Neuronal stem cell (in vitro differentiated cells): ENCODE data around the gene TBKBP1.

ENCODE experiments used
- DNase-seq: peaks from one replicate; pipeline ENCODE4 v3.0.0-alpha.2; 2013; ENCODE audit warnings: low spot score
- H2AFZ ChIP-seq: one replicate; pipeline ENCODE4 v1.6.1; 2013; ENCODE audit warnings: mild to moderate bottlenecking, low read length, inconsistent platforms
- H2AK5ac ChIP-seq: 2 replicates; pipeline ENCODE4 v1.6.1; 2013; ENCODE audit warnings: low read depth, mild to moderate bottlenecking, inconsistent platforms, low read length, moderate library complexity, mixed read lengths
- H2BK120ac ChIP-seq: 2 replicates; pipeline ENCODE4 v1.6.1; 2013; ENCODE audit warnings: low read depth, mild to moderate bottlenecking, inconsistent platforms, low read length, moderate library complexity, mixed read lengths
- H2BK12ac ChIP-seq: one replicate; pipeline ENCODE4 v1.6.1; 2013; ENCODE audit warnings: low read length, inconsistent platforms
- H2BK15ac ChIP-seq: 2 replicates; pipeline ENCODE4 v1.6.1; 2013; ENCODE audit warnings: mild to moderate bottlenecking, low read length, inconsistent platforms, mixed read lengths
- H2BK5ac ChIP-seq: one replicate; pipeline ENCODE4 v1.6.1; 2013; ENCODE audit warnings: inconsistent platforms, mild to moderate bottlenecking, low read length, moderate library complexity
- H3K14ac ChIP-seq: one replicate; pipeline ENCODE4 v1.6.1; 2013; ENCODE audit warnings: low read length, inconsistent platforms
- H3K18ac ChIP-seq: 2 replicates; pipeline ENCODE4 v1.6.1; 2013; ENCODE audit warnings: low read length, inconsistent platforms
- H3K23ac ChIP-seq: 2 replicates; pipeline ENCODE4 v1.6.1; 2013; ENCODE audit warnings: low read depth, mild to moderate bottlenecking, mixed read lengths, low read length, inconsistent platforms; ENCODE audit not compliant: poor library complexity
- H3K27ac ChIP-seq: replicated peaks from 3 replicates; pipeline ENCODE4 v1.5.1; 2013; ENCODE audit warnings: low read length, inconsistent platforms
- H3K27me3 ChIP-seq, 3 experiments: 2 replicates each; pipeline ENCODE4 v1.6.1; 2013; ENCODE audit warnings: low read length in 3 of 3, mild to moderate bottlenecking in 2 of 3, inconsistent platforms in 1 of 3, low read depth in 1 of 3, mixed read lengths in 1 of 3, moderate library complexity in 1 of 3; ENCODE audit not compliant: control insufficient read depth in 3 of 3, insufficient read depth in 3 of 3
- H3K36me3 ChIP-seq, 2 donors: replicated peaks in 1 of 2; 2 replicates each; pipeline ENCODE4 v1.6.1; 2013; ENCODE audit warnings: low read length in 2 of 2; ENCODE audit not compliant: control insufficient read depth in 2 of 2, insufficient read depth in 2 of 2
- H3K4ac ChIP-seq: 2 replicates; pipeline ENCODE4 v1.6.1; 2013; ENCODE audit warnings: inconsistent platforms, mild to moderate bottlenecking, low read length, moderate library complexity
- H3K4me1 ChIP-seq, 2 donors: 1 replicate in 1 of 2; 2 replicates in 1 of 2; pipeline ENCODE4 v1.6.1; 2013; ENCODE audit warnings: low read length in 2 of 2, low read depth in 1 of 2; ENCODE audit not compliant: control insufficient read depth in 2 of 2, insufficient read depth in 1 of 2
- H3K4me2 ChIP-seq: one replicate; pipeline ENCODE4 v1.6.1; 2013; ENCODE audit warnings: mild to moderate bottlenecking, low read length, inconsistent platforms; ENCODE audit not compliant: insufficient read depth, poor library complexity, severe bottlenecking
- H3K4me3 ChIP-seq, 2 donors: 2 replicates each; pipeline ENCODE4 v1.5.1; 2013; ENCODE audit warnings: low read length in 2 of 2, mild to moderate bottlenecking in 2 of 2, inconsistent platforms in 1 of 2, moderate library complexity in 1 of 2
- H3K79me1 ChIP-seq: one replicate; pipeline ENCODE4 v1.6.1; 2013; ENCODE audit warnings: low read depth, mild to moderate bottlenecking, inconsistent platforms, low read length, moderate library complexity
- H3K9ac ChIP-seq: one replicate; pipeline ENCODE4 v1.6.1; 2013; ENCODE audit warnings: mild to moderate bottlenecking, low read depth, low read length, inconsistent platforms; ENCODE audit not compliant: poor library complexity
- H3K9me3 ChIP-seq, 2 donors: replicated peaks in 1 of 2; 2 replicates each; pipeline versions ENCODE3 to v1.6.1; 2013; ENCODE audit warnings: low read length in 2 of 2, mild to moderate bottlenecking in 2 of 2, inconsistent platforms in 1 of 2, low read depth in 1 of 2, mixed read lengths in 1 of 2, moderate library complexity in 1 of 2; ENCODE audit not compliant: control insufficient read depth in 2 of 2, insufficient read depth in 1 of 2
- H4K8ac ChIP-seq: one replicate; pipeline ENCODE4 v1.6.1; 2013; ENCODE audit warnings: low read depth, mild to moderate bottlenecking, inconsistent platforms, low read length, moderate library complexity
- H4K91ac ChIP-seq: one replicate; pipeline ENCODE4 v1.6.1; 2013; ENCODE audit warnings: low read length, low read depth, mild to moderate bottlenecking, inconsistent platforms; ENCODE audit not compliant: poor library complexity
- WGBS, 2 donors: extraction: QIAGEN DNeasy Blood & Tissue Kit; methylation state at CpG; one replicate each; pipeline ENCODE4 v1.1.7; 2013; ENCODE audit warnings: missing lambda C conversion rate in 2 of 2, mixed read lengths in 1 of 2; ENCODE audit not compliant: insufficient read length in 2 of 2, insufficient replicate concordance in 1 of 2; ENCODE audit errors: extremely low coverage in 2 of 2; 5-methylcytosine and 5-hydroxymethylcytosine counted together

TBKBP1 gene

GRCh38 chr17:47687328-47687690 lies 6.7 kb upstream of the TBKBP1 start:
- no peak for DNase-seq
- Histone ChIP-seq H2BK15ac (no peak overlapping the region), H2AK5ac (no peak overlapping the region), H2AFZ (no peak overlapping the region), H3K4me1 (peaks cover under 1 to 10% of the 10 kb centered on the region in 2 donors), H4K91ac (no peak overlapping the region), H3K4me3 (no peak overlapping the region), H2BK120ac (no peak overlapping the region), H3K14ac (no peak overlapping the region), H3K79me1 (no peaks in the 10 kb centered on the region), H3K27me3 (peaks cover 0 to 1% (median 0%) of the 10 kb centered on the region in 3 experiments), H3K9ac (no peak overlapping the region), H3K4ac (no peak overlapping the region), H3K36me3 (peaks cover 11 to 52% of the 10 kb centered on the region in 2 donors), H3K23ac (no peak overlapping the region), H3K9me3 (no peaks in the 10 kb centered on the region), H2BK5ac (no peak overlapping the region), H3K27ac (peak overlapping the region; percentile 51), H2BK12ac (no peak overlapping the region), H3K4me2 (no peak overlapping the region), H3K18ac (no peak overlapping the region), H4K8ac (no peak overlapping the region)

- no peaks in the 10 kb centered on the region for H3K79me1 ChIP-seq
- no peak overlapping the region for H2BK12ac ChIP-seq
- H4K91ac ChIP-seq: no peak overlapping the region
- H3K18ac ChIP-seq: no peak overlapping the region
- no peak overlapping the region for H4K8ac ChIP-seq
- no peak overlapping the region for H3K4ac ChIP-seq
- H3K14ac ChIP-seq: no peak overlapping the region
- H2BK15ac ChIP-seq: no peak overlapping the region
- DNase-seq: no peak
- no peak overlapping the region for H2BK120ac ChIP-seq
- H3K4me2 ChIP-seq: no peak overlapping the region
- WGBS, 2 donors: no CpG with 5 or more reads among the region's 1 CpG
- H2AK5ac ChIP-seq: no peak overlapping the region
- H3K4me3 ChIP-seq: no peak overlapping the region
- H3K9me3 ChIP-seq: no peaks in the 10 kb centered on the region
- H3K4me1 ChIP-seq: peaks cover 3 to 15% of the 10 kb centered on the region in 2 donors
- H2AFZ ChIP-seq: no peak overlapping the region
- H2BK5ac ChIP-seq: no peak overlapping the region
- peaks cover 0 to 1% (median 0%) of the 10 kb centered on the region in 3 experiments for H3K27me3 ChIP-seq
- H3K9ac ChIP-seq: no peak overlapping the region
- no peak overlapping the region for H3K23ac ChIP-seq
- H3K36me3 ChIP-seq: peaks cover 7 to 47% of the 10 kb centered on the region in 2 donors
- H3K27ac ChIP-seq: peak overlapping the region; percentile 68
Observed at GRCh38 chr17:47687748-47688147, 6.2 kb upstream of the TBKBP1 start.

GRCh38 chr17:47690121-47690520 lies 3.8 kb upstream of the TBKBP1 start:
- Histone ChIP-seq H3K9me3 (no peaks in the 10 kb centered on the region), H3K4me2 (no peak overlapping the region), H2AK5ac (peak overlapping the region; percentile 51), H2BK15ac (no peak overlapping the region), H4K8ac (no peak overlapping the region), H3K36me3 (peaks cover 2 to 24% of the 10 kb centered on the region in 2 donors), H3K27me3 (peaks cover 0 to 1% (median 0%) of the 10 kb centered on the region in 3 experiments), H2AFZ (no peak overlapping the region), H3K4me3 (no peak overlapping the region), H2BK120ac (no peak overlapping the region), H3K79me1 (peaks cover 4% of the 10 kb centered on the region), H3K18ac (no peak overlapping the region), H3K4me1 (peaks cover 13 to 24% of the 10 kb centered on the region in 2 donors), H2BK12ac (no peak overlapping the region), H3K23ac (no peak overlapping the region), H3K4ac (no peak overlapping the region), H3K9ac (no peak overlapping the region), H4K91ac (no peak overlapping the region), H2BK5ac (no peak overlapping the region), H3K14ac (no peak overlapping the region), H3K27ac (no peak overlapping the region)
- no peak for DNase-seq
- no CpG with 5 or more reads among the region's 3 CpGs for WGBS, 2 donors

GRCh38 chr17:47692137-47692894 lies 1.6 kb upstream of the TBKBP1 start:
- H3K27ac ChIP-seq: no peak overlapping the region
- peaks cover 0 to 1% (median 0%) of the 10 kb centered on the region in 3 experiments for H3K27me3 ChIP-seq
- no peak overlapping the region for H2BK120ac ChIP-seq
- DNase-seq: no peak
- no peaks in the 10 kb centered on the region for H3K9me3 ChIP-seq
- no peak overlapping the region for H3K4ac ChIP-seq
- H4K8ac ChIP-seq: no peak overlapping the region
- no peak overlapping the region for H4K91ac ChIP-seq
- no peak overlapping the region for H3K18ac ChIP-seq
- H2AK5ac ChIP-seq: no peak overlapping the region
- H3K14ac ChIP-seq: no peak overlapping the region
- no CpG with 5 or more reads among the region's 2 CpGs for WGBS, 2 donors
- no peak overlapping the region for H2BK5ac ChIP-seq
- H3K36me3 ChIP-seq: peaks cover 3 to 9% of the 10 kb centered on the region in 2 donors
- H2BK12ac ChIP-seq: no peak overlapping the region
- H3K4me3 ChIP-seq: no peak overlapping the region
- peaks cover 20 to 30% of the 10 kb centered on the region in 2 donors for H3K4me1 ChIP-seq
- H2AFZ ChIP-seq: peak overlapping the region; percentile 14
- no peak overlapping the region for H2BK15ac ChIP-seq
- no peak overlapping the region for H3K9ac ChIP-seq
- no peak overlapping the region for H3K4me2 ChIP-seq
- H3K79me1 ChIP-seq: peaks cover 8% of the 10 kb centered on the region
- no peak overlapping the region for H3K23ac ChIP-seq
